NK-92 (cell line): ENCODE measurements around the gene GNA14.
"Not testable (repeated sequence)": the region's sequence is repeated elsewhere in the genome, so short reads cannot be mapped to it uniquely, and the experiment has no call there.

Experiments used
- DNase-seq: peaks from one replicate; lab custom pipeline; 2025; ENCODE audit not compliant: unreplicated experiment; lab: John Stamatoyannopoulos, UW

The GNA14 gene

DNA sequence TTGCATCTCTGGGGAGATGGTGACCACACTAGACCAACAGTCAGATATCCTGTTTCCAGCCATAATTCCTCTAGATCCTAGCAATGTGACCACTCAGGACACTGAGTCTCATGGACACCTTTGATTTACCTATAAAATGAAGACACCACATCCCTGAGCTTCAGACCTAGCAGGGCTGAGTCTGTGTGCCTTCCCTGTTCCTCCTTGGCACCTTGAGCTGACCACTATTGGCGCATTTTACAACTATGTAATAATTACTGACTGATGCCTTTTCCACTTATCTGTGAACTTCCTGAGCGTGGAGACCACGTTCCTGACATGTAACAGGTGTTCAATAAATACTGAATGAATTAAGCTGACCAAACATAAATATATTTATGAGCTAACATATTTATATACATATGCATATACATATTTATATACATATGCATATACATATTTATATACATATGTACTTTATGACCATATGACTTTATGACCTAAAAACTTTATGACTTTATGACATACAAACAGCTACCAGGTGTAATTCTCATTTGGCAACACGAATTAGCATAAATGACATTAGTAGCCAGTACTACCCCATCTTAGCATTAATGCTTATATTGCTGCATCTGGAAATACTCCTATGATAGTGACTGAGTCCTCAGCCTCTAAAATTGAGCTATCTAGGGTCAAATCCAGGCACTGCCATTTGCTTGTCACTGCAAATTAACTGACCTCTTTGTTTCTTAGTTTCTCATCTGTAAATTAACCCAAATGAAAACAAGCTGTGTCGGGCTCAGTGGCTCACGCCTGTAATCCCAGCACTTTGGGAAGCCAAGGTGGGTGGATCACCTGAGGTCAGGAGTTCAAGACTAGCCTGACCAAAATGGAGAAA lies 150.6 kb downstream of the GNA14 start:
- no peak for DNase-seq

DNA sequence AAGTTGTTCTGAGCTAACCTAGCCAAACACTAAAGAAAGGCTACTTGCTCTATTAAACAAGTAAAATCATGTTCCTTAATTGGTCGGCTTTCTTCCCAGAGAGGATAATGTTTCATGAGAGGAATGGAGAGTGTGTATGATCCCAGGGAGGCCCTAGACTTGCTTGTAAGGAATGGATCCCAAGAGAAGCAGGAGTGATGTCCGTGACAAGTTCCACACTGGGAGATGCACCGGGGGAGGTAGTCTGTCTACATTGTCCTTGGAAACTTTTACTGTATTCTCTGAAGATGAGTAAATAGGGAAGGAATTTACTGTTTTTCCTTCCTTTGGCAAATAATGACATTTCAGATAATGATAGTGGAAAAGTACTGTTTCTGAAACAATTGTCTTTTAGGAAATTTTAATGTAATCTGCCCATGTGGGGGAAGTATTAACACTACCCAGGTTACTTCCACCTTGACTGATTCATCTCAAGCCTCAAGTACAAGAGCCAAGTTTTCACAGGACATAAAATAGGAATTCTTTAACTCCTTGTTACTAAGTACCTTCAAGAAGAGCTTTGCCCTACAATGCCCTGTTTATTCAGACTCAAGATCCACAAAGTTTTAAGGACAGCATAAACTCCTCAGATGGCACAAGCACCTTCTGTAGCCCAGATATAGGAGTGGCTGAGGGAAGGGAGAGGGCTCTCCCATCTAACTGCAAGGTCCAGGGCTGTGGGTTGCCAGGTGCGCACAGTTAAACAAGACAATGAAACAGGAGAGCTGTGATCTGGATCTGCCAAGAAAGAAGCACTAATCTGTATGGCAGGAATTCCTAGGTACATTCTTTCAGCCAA lies 152.1 kb downstream of the GNA14 start:
- no peak for DNase-seq

DNA sequence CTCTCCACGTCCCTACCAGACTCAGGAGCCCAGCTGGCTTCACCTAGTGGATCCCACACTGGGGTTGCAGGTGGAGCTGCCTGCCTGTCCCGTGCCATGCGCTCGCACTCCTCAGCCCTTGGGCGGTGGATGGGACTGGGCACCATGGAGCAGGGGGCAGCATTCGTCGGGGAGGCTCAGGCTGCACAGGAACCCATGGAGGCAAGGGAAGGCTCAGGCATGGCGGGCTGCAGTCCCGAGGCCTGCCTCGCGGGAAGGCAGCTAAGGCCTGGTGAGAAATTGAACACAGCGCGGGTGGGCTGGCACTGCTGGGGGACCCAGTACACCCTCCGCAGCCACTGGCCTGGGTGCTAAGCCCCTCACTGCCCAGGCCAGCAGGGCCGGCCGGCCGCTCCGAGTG lies 157.8 kb downstream of the GNA14 start:
- DNase-seq = not testable (repeated sequence)

DNA sequence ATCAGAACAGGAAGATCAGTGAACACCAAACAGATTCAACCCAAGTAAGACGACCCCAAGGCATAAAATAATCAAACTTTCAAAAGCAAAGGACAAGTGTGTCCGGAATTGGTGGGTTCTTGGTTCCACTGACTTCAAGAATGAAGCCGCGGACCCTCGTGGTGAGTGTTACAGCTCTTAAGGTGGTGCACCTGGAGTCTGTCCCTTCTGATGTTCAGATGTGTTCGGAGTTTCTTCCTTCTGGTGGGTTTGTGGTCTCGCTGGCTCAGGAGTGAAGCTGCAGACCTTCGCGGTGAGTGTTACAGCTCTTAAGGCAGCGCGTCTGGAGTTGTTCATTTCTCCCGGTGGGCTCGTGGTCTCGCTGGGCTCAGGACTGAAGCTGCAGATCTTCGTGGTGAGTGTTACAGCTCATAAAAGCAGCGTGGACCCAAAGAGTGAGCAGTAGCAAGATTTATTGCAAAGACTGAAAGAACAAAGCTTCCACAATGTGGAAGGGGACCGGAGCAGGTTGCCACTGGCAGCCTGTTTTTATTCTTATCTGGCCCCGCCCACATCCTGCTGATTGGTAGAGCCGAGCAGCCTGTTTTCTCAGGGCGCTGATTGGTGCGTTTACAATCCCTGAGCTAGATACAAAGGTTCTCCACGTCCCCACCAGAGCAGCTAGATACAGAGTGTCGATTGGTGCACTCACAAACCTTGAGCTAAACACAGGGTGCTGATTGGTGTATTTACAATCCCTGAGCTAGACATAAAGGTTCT lies 158.5 kb downstream of the GNA14 start:
- not testable (repeated sequence) for DNase-seq

DNA sequence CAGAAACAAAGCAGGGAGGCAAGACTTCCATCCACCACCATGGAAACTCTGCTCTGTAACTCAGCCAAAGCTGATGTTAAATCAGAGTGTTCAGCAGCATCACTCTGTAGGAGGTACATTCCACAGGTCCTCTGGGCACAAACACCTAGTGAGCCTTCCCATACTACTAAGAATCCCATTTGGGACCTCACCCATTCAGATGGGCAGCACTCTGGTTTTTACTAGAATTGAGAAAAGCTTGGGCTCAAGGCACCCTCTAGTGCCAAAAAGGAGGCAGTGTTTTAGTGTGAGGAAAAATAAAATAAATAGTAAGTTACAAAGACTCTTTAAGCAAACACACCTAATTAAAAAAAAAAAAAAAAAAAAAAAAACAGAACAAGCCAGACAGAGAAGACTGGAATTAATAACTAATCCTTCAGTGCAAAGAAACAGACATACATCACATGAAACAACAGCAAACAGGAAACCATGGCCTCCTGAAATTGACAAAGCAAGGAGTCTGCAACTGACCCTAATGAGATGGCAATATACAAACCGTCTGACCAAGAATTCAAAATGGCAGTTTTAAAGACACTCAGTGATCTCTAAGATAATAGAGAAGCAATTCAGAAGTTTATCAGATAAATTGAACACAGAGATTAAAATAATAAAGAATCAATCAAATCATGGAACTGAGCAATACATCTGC lies 159.5 kb downstream of the GNA14 start:
- no peak for DNase-seq

DNA sequence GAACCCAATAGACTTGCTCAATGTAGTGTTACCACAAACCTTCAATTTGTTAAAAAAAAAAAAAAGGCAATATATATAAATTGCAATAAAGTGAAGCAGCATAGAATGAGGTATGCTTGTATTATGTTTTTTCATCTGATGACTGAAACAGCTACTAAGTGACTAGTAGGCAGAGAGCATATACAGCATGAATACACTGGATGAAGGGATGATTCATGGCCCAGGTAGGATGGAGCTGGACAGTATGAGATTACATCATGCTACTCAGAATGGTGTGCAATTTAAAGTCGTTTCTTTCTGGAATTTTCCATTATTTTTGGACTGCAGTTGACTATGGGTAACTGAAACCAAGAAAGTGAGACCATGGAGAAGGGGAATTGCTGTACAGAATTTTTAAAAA lies 161.2 kb downstream of the GNA14 start:
- no peak for DNase-seq

DNA sequence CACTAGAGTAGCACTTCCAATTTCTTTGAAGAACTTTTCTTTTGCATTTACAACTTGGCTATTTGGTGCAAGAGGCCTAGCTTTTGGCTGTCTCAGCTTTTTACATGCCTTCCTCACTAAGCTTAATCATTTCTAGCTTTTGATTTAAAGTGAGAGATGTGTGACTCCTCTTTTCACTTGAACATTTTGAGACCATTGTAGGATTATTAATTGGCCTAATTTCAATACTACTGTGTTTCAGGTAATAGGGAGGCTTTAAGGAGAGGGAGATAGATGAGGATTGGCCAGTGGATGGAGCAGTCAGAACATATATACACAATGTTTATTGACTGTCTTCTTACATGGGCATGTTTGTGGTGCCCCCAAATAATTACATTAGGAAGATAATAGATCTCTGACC lies 161.7 kb downstream of the GNA14 start:
- DNase-seq = no peak

DNA sequence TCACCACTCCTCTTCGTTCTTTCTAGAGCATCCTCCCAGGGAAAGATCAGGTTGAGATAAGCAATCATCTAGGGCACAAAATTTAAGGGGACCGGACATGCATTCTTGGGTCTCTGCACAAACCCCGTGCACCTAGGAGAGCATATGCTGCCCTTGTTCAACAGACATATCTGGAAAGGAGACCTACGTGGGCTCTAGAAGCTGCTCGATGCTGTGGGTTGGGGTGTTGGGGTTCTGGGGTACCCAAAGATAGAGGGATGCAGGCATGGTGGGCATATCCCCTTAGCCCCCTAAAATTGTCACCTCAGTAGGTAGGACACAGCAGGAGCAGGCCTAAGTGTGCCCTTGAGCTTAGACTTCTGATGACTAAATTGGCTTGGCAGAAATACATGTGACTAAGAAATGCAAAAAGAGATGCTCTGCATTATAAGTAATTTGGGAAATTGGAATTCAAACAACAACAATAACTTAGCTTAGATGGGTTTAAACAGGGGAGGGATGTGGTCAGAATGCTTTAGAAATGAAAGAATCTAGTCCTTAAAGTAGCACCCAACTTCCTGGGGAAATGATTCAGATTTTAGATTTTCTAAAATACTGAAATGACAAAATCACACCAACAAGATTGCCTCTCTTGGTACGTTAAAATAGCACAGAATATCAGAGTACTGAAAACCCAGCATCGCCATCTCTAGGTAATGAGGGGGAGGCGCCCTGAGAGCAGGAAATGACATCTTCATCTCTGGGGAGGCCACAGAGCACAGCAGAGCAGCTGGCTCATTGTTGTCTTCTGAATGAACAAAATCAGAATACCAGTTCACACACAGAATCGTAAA lies 172.3 kb downstream of the GNA14 start:
- no peak for DNase-seq

DNA sequence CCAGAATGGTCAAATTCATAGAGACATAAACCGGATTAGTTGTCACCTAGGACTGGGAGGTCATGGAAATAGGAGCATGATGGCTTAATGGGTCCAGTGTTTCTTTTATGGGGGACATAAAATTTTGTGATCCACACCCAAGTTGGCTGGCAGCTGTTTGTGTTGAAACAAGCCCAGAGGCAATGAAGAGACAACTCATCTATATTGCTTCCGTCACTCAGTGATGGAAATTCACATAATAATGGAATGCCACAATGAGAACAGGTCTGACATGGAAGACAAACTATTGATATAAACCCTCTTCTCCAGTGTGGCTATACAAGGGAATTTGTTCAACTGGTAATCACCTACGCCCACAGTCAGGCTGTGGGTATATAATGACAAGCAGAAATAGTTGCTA lies 173.2 kb downstream of the GNA14 start:
- no peak for DNase-seq

DNA sequence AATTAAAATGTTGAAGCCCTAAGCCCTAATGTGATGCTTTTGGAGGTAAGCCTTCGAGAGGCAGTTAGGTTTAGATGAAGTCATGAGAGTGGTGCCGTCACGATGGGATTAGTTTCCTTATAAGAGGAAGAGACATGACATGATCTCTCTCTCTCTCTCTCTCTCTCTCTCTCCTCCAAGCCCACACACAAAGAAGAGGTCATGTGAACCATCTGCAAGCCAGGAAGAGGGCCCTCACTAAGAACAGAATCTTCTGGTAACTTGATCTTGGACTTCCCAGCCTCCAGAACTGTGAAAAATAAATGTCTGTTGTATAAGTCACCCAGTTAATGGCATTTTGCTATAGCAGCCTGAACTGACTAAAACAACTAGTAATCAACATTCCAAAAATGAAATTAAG lies 175.5 kb downstream of the GNA14 start:
- DNase-seq = no peak

DNA sequence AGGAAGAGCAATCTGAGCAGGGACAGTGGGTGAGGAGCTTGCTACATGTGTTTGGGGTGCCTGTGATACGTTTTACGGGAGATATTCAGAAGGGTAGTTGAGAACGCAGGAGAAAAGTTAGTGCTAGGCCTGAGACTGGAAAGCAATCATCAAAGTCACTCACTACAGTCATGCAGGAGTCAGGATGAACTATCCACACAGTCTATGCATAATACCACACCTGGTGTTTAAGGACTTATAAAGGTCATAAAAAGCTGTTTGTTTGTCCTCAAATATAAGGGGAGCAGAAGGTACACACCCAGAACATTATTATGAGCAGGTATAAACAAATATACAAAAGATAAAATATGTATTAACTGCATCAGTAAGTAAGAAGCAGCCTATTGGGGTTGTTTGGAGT lies 176.6 kb downstream of the GNA14 start:
- DNase-seq = no peak

DNA sequence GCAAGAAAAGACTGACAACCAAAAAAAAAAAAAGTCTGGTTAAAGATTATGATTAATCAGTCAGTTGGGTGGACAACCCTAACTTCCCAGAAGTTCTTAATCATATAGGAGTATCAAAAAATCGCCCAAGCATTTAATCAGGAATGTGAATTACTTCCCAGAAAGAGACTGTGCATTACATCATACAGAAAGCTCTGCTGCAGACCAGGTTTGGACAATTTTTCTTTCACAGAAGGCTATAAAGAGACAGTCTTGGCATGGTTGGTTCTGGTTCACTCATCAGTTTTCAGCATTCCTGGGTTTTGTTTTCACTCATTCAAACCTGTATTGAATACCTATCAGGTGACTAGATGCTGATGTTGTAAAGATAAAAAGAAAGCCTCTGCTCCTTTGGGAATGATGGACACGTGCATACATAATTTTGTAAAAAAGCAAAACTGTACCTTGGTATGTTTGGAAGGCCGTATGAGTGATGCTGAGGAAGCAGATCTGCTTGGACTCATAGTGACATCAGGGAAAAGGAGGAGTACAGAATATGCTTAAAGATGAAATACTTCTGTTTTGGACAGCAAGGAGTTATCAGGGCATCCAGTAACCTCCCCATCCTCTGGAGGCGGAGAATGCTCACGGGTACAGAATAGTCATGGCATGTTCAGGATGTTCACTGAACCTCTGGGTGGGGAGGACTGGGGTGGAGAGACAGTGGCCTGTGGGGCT lies 178.4 kb downstream of the GNA14 start:
- no peak for DNase-seq

DNA sequence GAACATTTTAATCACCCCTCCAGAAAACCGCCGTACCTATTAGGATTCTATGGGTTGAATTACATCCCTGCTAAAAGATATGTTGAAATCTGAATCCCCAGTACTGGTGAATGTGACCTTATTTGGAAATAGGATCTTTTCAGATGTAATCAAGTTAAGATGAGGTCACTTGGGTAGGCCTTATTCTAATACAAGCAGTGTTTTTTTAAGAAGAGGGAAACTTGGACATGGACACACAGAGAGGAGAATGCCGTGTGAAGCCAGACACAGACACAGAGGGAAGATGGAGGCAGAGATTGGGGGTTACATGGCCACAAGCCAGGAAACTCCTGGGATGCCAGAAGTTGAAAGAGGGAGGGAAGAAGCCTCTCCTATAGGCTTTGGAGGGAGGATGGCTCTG lies 183.5 kb downstream of the GNA14 start:
- DNase-seq = no peak

DNA sequence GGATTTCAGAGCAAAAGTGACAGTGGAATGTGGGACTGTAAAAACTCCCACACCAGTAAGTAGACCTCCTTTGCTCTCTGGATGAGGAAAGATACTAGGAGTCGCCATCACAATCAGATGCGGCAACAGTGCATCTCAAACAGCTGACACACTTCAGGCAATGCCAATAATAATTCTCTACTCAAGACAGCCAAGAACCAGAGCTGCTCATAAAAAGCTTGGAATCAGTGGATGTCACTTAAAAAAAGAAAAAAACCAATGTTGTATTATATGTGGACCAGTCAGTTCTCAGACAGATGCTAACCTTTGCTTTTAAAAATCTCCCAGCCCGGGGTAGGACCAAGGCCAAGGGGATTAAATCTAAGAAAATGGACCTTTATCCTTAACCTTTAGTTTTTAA lies 185.0 kb downstream of the GNA14 start:
- no peak for DNase-seq

DNA sequence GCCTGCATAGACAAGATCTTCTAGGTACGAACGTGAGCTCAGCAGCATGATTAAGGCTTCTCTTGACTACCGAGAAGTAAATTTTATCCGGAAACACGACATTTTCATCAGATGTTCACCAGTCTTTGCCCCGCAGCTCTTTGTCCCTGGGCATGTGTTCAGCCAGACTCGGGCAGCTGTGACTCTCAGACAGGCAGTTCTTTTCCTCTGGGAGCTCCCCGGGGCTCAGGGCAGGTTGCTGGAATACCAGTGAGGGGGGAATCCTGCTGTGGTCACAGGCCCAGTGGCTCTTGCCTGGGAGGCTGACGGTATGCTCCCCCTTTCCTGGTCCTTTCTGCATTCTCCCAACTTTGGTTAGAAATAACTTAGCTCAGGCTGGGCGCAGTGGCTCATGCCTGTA lies 186.1 kb downstream of the GNA14 start:
- no peak for DNase-seq

DNA sequence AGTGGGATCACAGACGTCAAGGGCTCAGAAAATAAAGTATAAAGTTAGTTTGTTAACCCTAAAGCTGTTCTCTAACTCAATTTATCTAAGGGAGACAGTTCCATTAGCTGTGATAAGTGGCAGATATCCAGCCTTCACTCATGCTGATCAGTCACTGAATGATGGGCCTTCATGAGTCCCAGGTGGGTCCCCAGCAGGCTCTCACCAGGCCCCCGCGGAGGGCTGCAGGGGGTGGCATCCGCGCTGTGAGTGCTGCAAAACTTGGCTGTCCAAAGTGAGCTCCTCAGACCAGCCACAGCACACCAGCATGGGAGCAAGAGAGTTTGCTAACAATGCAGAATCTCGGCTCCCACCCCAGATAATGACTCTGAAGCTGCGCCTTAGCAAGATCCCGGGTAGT lies 187.2 kb downstream of the GNA14 start:
- no peak for DNase-seq

DNA sequence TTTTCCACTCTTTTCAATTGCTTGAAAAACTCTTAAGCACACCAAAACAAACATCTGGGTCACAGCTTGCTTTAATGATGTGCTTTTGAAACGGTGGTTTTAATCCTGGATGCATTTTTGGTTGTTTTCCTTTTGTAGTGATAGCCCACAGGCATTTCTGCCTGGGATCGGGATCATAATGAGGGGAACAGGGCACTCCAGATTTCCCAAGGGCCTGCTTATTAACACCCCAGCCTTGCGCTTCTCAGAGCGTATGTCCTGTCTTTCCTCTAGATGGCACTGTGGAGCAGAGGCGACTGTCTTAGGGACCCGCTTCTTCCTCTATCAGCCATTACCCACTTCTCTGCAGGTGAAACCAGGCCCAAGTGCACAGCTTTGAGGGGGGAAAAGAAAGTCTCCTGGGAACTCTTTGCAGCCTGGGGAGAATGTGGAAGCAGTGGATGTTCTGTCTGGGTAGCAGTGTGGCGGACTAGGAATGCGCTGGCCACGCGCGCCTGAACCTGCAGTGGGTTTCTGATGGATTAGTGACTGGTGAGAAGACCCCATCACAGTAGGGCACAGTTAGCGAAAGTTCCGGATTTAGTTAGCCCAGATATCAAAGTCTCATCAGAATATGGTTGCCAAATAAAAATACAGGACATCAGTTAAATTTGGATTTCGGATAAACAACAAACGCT lies 190.1 kb downstream of the GNA14 start:
- DNase-seq = no peak

DNA sequence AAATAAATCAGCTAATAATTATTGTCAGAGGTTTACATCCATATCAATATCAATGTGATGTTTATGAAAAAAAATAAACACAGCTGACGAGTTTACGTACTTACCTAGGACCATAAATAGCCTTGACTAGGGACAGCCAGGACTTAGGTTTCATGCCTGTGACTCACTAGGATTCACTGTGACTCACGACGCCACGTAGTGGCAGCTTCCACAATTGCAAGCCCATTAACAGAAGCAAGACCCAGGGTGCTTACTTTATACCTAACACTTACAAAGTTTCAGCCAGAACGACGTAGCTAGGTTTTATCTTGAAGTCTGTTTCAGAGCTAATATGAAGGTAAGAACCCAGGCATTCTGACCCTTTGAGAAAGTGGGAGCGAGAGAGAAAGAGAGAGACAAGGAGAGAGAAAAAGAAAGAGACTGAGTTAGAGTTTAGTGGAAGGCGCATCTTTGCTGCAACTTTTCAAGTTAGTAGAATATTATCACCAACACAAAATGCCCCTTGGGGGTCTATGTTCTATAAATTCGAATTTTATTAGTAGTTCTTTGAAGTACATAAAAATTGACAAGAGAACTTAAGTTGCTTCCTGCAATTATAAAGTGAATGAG lies 191.2 kb downstream of the GNA14 start:
- no peak for DNase-seq
